H9 (cell line): ENCODE measurements around the gene YTHDC1. TPM values are rescaled to one million over a fixed set of nuclear protein-coding genes. Genes with fewer than 3 reads are reported as not detected.

Source experiments
- DNase-seq: peaks from one replicate; pipeline ENCODE4 v3.0.0-alpha.2; 2017
- H2AFZ ChIP-seq: one replicate; pipeline ENCODE4 v1.6.1; 2013; ENCODE audit warnings: mild to moderate bottlenecking, low read length, control low read depth, moderate library complexity
- H2AK5ac ChIP-seq: 2 replicates; pipeline ENCODE4 v1.6.1; 2013; ENCODE audit warnings: low read length, control low read depth, mixed read lengths; ENCODE audit not compliant: insufficient read length
- H2BK120ac ChIP-seq: one replicate; pipeline ENCODE4 v1.6.1; 2013; ENCODE audit warnings: low read depth, mild to moderate bottlenecking, low read length, control low read depth, inconsistent platforms; ENCODE audit not compliant: poor library complexity, severe bottlenecking
- H2BK12ac ChIP-seq: 2 replicates; pipeline ENCODE4 v1.6.1; 2013; ENCODE audit warnings: low read length, control low read depth, mixed read lengths, low read depth; ENCODE audit not compliant: insufficient read length
- H2BK15ac ChIP-seq: 2 replicates; pipeline ENCODE4 v1.6.1; 2013; ENCODE audit warnings: low read depth, low read length, control low read depth
- H2BK20ac ChIP-seq: one replicate; pipeline ENCODE4 v1.6.1; 2013; ENCODE audit warnings: low read depth, mild to moderate bottlenecking, low read length, control low read depth, inconsistent platforms; ENCODE audit not compliant: poor library complexity, severe bottlenecking
- H2BK5ac ChIP-seq: 2 replicates; pipeline ENCODE4 v1.6.1; 2013; ENCODE audit warnings: low read length, control low read depth, mixed read lengths; ENCODE audit not compliant: insufficient read length
- H3K14ac ChIP-seq: 2 replicates; pipeline ENCODE4 v1.6.1; 2013; ENCODE audit warnings: low read length, control low read depth; ENCODE audit not compliant: insufficient read depth
- H3K18ac ChIP-seq: 2 replicates; pipeline ENCODE4 v1.6.1; 2013; ENCODE audit warnings: low read depth, mild to moderate bottlenecking, mixed read lengths, low read length, control low read depth; ENCODE audit not compliant: insufficient read length
- H3K23ac ChIP-seq: 2 replicates; pipeline ENCODE4 v1.6.1; 2013; ENCODE audit warnings: low read length, control low read depth, mixed read lengths, low read depth; ENCODE audit not compliant: insufficient read length
- H3K23me2 ChIP-seq: 2 replicates; pipeline ENCODE4 v1.6.1; 2013; ENCODE audit warnings: low read depth, mild to moderate bottlenecking, mixed read lengths, low read length, control low read depth; ENCODE audit not compliant: insufficient read length, poor library complexity, severe bottlenecking
- H3K27ac ChIP-seq: 2 replicates; pipeline ENCODE4 v1.5.1; 2013; ENCODE audit warnings: low read length, control low read depth, mixed read lengths, low read depth; ENCODE audit not compliant: insufficient read length
- H3K27me3 ChIP-seq: 2 replicates; pipeline ENCODE4 v1.6.1; 2013; ENCODE audit warnings: low read length, control low read depth, inconsistent platforms; ENCODE audit not compliant: insufficient read depth
- H3K4ac ChIP-seq: 2 replicates; pipeline ENCODE4 v1.6.1; 2013; ENCODE audit warnings: low read depth, mild to moderate bottlenecking, control low read depth, inconsistent platforms, low read length, moderate library complexity
- H3K4me1 ChIP-seq: 2 replicates; pipeline ENCODE4 v1.6.1; 2013; ENCODE audit warnings: low read length, control low read depth, inconsistent platforms; ENCODE audit not compliant: insufficient read depth
- H3K4me2 ChIP-seq: 2 replicates; pipeline ENCODE4 v1.6.1; 2013; ENCODE audit warnings: low read length, control low read depth, mixed read lengths; ENCODE audit not compliant: insufficient read length, insufficient read depth
- H3K56ac ChIP-seq: 2 replicates; pipeline ENCODE4 v1.6.1; 2013; ENCODE audit warnings: low read depth, mild to moderate bottlenecking, mixed read lengths, low read length, control low read depth; ENCODE audit not compliant: insufficient read length
- H3K79me1 ChIP-seq: 2 replicates; pipeline ENCODE4 v1.6.1; 2013; ENCODE audit warnings: low read depth, mild to moderate bottlenecking, moderate library complexity, low read length, control low read depth, inconsistent platforms; ENCODE audit not compliant: insufficient read depth, poor library complexity, severe bottlenecking
- H3K79me2 ChIP-seq: 2 replicates; pipeline ENCODE4 v1.6.1; 2013; ENCODE audit warnings: low read length, control low read depth, inconsistent platforms; ENCODE audit not compliant: insufficient read depth
- H3K9ac ChIP-seq: 2 replicates; pipeline ENCODE4 v1.6.1; 2013; ENCODE audit warnings: low read length, control low read depth, mixed read lengths; ENCODE audit not compliant: insufficient read length; ENCODE audit errors: extremely low read depth
- H3K9me3 ChIP-seq: one replicate; pipeline ENCODE4 v1.6.1; 2013; ENCODE audit warnings: low read depth, low read length, inconsistent platforms; ENCODE audit not compliant: control insufficient read depth
- H3T11ph ChIP-seq: one replicate; pipeline ENCODE4 v1.6.1; 2013; ENCODE audit warnings: mild to moderate bottlenecking, low read length, control low read depth, inconsistent platforms
- H4K20me1 ChIP-seq: one replicate; pipeline ENCODE4 v1.6.1; 2013; ENCODE audit not compliant: control insufficient read depth, insufficient read length, insufficient read depth
- H4K5ac ChIP-seq: 2 replicates; pipeline ENCODE4 v1.6.1; 2013; ENCODE audit warnings: low read depth, mild to moderate bottlenecking, mixed read lengths, low read length, control low read depth; ENCODE audit not compliant: insufficient read length
- H4K8ac ChIP-seq: replicated peaks from 2 replicates; pipeline ENCODE4 v1.6.1; 2013; ENCODE audit warnings: low read length, control low read depth, mixed read lengths, low read depth; ENCODE audit not compliant: insufficient read length
- H4K91ac ChIP-seq: 2 replicates; pipeline ENCODE4 v1.6.1; 2013; ENCODE audit warnings: low read depth, mild to moderate bottlenecking, moderate library complexity, mixed read lengths, low read length, control low read depth; ENCODE audit not compliant: insufficient read length
- H3K27ac Mint-ChIP-seq, 3 experiments: 2 replicates in 2 of 3; 3 replicates in 1 of 3; pipeline ENCODE4 v1.8.0; 2020 to 2021; ENCODE audit warnings: mixed read lengths in 3 of 3, mild to moderate bottlenecking in 1 of 3, moderate library complexity in 1 of 3
- H3K27me3 Mint-ChIP-seq: 2 replicates; pipeline ENCODE4 v1.8.0; 2021; ENCODE audit warnings: low read depth, mild to moderate bottlenecking, moderate library complexity, mixed read lengths
- H3K36me3 Mint-ChIP-seq, 3 experiments: 2 replicates in 2 of 3; 3 replicates in 1 of 3; pipeline ENCODE4 v1.8.0; 2020 to 2021; ENCODE audit warnings: low read depth in 3 of 3, mixed read lengths in 3 of 3; ENCODE audit not compliant: insufficient read depth in 1 of 3
- H3K4me1 Mint-ChIP-seq, 2 experiments: 2 replicates each; pipeline ENCODE4 v1.8.0; 2020; ENCODE audit warnings: mixed read lengths in 2 of 2
- H3K4me3 Mint-ChIP-seq, 2 experiments: 2 replicates in 1 of 2; 3 replicates in 1 of 2; pipeline ENCODE4 v1.8.0; 2020 to 2021; ENCODE audit warnings: mild to moderate bottlenecking in 2 of 2, mixed read lengths in 2 of 2, moderate library complexity in 1 of 2
- H3K9me3 Mint-ChIP-seq, 2 experiments: 2 replicates in 1 of 2; 3 replicates in 1 of 2; pipeline ENCODE4 v1.8.0; 2020; ENCODE audit warnings: mild to moderate bottlenecking in 2 of 2, mixed read lengths in 2 of 2, moderate library complexity in 1 of 2
- CTCF ChIP-seq: fragments of 200-600 bp; sonication (generic); conservative IDR thresholded peaks from 3 replicates; pipeline ENCODE4 v1.8.0; 2021; ENCODE audit warnings: antibody characterized with exemption, mild to moderate bottlenecking
- WGBS: extraction: QIAGEN DNeasy Blood & Tissue Kit; methylation state at CpG from one replicate; pipeline ENCODE4 v1.1.7; 2013; ENCODE audit warnings: missing lambda C conversion rate, low lambda C conversion rate, mixed read lengths; ENCODE audit not compliant: insufficient read length; ENCODE audit errors: extremely low coverage; 5-methylcytosine and 5-hydroxymethylcytosine counted together
- total RNA-seq: library from RNA; stranded (reverse); gene quantifications from 2 replicates; pipeline ENCODE4 v1.2.1, GENCODE V29; 2021

YTHDC1 gene
- total RNA-seq, 1 experiment from 2014 or later, result 158 TPM

- no peak overlapping the region for H2BK120ac ChIP-seq
- no peak overlapping the region for H2AK5ac ChIP-seq
- H3K4me3 Mint-ChIP-seq, result peak overlapping the region; percentile 93 to 97
- H3K9ac ChIP-seq, result peak overlapping the region; percentile 93
- no peak for DNase-seq
- peaks cover 3% of the 10 kb centered on the region for H3K23me2 ChIP-seq
- no peak overlapping the region for H4K5ac ChIP-seq
- no peaks in the 10 kb centered on the region for H3K9me3 Mint-ChIP-seq
- no peak overlapping the region for H3K4ac ChIP-seq
- peaks cover 32 to 45% of the 10 kb centered on the region in 2 experiments for H3K4me1 Mint-ChIP-seq
- H3K79me2 ChIP-seq, result peaks cover 51% of the 10 kb centered on the region
- H4K8ac ChIP-seq, result no peak overlapping the region
- no peak overlapping the region for H3T11ph ChIP-seq
- H3K14ac ChIP-seq, result no peak overlapping the region
- no peak overlapping the region for H4K91ac ChIP-seq
- H3K23ac ChIP-seq, result no peak overlapping the region
- H3K18ac ChIP-seq, result no peak overlapping the region
- no CpG with 5 or more reads among the region's 4 CpGs for WGBS
- no peak for TF ChIP-seq CTCF
- H3K27me3 ChIP-seq, result no peaks in the 10 kb centered on the region
- peaks cover 10 to 26% (median 14%) of the 10 kb centered on the region in 3 experiments for H3K36me3 Mint-ChIP-seq
- peak overlapping the region; percentile 51 to 100 (median 99) for H3K27ac Mint-ChIP-seq
- no peak overlapping the region for H2BK12ac ChIP-seq
- H2AFZ ChIP-seq, result no peak overlapping the region
- no peaks in the 10 kb centered on the region for H3K27me3 Mint-ChIP-seq
- H3K9me3 ChIP-seq, result no peaks in the 10 kb centered on the region
- no peak overlapping the region for H3K27ac ChIP-seq
- no peaks in the 10 kb centered on the region for H3K79me1 ChIP-seq
- no peak overlapping the region for H2BK5ac ChIP-seq
- H2BK15ac ChIP-seq, result no peak overlapping the region
- no peaks in the 10 kb centered on the region for H4K20me1 ChIP-seq
- H3K56ac ChIP-seq, result no peak overlapping the region
- no peaks in the 10 kb centered on the region; the same call in 1 of the 2 replicates for H3K4me1 ChIP-seq
- H3K4me2 ChIP-seq, result peak overlapping the region; percentile 81
- H2BK20ac ChIP-seq, result no peak overlapping the region
Observed at GRCh38 chr4:68348577-68348976, 1.3 kb downstream of the YTHDC1 start.
